Middle frontal gyrus (tissue), 1 donor: ENCODE results near the gene L1CAM.
A peak's percentile ranks its signal among the peaks of the same experiment; 100 is the strongest.

Source experiments
- DNase-seq: peaks from one replicate; pipeline ENCODE4 v3.0.0-alpha.2; 2015; ENCODE audit warnings: low spot score; ENCODE audit errors: extremely low spot score

Gene L1CAM

DNA sequence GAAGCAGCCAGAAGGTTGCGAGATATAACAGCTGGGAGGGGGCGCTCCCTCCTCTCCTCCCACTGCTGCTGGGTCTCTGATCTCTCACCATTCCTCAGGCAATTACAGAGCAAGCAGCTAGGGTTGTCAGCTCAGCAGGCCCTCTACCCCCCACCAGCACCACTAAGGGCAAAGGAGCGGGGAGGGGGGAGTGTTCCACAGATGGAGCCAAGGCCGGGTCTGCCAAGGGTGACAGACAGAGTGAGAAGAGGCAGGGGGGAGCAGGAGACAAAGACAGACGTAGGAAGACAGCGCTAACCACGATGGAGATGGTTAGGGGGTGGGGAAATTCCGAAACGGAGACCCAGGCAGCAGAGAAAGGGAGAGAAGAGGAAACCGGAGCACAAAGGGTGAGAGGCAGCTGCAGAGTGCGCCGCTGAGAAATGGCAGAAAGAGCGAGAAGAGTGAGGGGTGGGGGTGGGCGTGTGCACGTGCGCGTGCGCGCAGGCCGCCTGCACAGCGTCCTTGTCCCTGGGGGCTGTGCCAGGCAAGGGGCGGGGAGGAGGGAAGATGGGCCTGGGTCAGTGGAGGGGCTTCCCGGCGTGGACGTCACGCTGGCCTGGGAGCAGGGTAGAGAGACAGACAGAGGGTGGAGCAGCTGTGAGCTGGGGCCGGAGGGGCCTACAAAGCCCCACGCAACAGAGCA lies 6.9 kb downstream of the L1CAM start:
- no peak for DNase-seq

DNA sequence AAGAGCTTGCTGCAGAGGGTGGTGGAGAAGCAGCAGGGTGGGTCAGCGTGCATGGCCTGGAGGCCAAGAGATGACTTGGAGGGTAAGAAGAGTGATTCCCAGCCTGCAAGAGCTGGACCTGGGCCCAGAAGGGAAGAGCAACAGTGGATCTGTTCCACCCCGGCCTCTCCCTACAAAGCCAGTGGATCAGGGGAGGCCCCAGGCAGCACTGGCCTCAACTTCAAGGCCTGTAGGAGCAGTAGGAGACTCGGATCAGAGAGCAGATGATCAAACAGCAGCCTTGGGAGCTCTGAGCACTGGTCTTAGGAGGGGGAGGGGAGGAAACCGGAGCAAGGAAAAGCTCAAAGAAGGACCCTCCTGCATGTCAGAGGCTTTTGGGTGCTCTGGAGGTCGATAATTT lies 7.6 kb downstream of the L1CAM start:
- DNase-seq = no peak

DNA sequence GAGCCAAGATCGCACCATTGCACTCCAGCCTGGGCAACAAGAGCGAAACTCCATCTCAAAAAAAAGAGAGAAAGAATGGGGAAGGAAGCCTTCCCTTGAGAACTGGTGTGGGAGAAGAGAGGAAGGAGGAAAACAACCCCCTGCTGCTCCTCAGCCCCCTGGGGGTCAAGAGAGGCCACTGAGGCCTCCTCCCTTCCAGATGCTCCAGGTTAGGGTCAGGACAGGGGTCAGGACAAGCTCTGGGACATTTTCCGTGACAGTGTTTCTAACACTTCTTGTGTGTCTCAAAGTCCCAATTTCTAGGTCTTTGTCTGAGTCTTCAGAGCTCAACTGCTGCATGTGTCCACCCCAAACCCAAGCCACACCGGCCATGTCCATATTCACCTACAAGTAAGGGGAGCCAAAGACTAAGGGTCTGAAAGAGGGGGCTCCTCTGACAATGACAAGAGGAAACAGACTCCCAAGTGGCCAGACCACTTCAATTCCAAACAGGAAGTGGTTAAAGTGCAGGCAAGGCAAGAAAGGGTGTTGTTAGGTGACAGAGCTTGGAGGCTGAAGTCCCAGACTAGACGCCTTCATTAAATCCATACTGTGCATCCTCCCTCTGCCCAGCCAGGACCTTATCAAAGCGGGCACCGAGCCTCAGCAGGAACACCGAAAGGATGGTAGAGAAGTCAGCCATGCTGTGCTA lies 8.3 kb downstream of the L1CAM start:
- DNase-seq = no peak

DNA sequence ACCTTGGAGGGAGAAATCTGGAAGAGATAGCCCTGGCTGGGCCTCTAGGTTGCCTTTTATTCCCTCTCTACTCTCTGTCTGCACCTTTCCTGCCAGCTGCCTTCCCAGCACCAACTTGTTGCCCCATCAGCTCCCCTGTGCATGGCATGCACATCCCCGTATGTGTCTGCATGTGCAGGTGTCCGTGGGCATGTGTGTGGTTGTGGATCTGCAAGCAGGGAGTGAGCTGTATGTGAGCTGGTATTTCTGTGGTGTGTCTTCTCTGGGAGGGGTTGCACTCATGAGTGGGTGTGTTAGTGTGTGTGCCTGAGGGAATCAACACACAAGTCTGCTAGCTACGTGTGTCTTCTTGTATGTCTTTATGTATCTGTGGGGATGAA lies 9.9 kb downstream of the L1CAM start:
- DNase-seq = no peak

DNA sequence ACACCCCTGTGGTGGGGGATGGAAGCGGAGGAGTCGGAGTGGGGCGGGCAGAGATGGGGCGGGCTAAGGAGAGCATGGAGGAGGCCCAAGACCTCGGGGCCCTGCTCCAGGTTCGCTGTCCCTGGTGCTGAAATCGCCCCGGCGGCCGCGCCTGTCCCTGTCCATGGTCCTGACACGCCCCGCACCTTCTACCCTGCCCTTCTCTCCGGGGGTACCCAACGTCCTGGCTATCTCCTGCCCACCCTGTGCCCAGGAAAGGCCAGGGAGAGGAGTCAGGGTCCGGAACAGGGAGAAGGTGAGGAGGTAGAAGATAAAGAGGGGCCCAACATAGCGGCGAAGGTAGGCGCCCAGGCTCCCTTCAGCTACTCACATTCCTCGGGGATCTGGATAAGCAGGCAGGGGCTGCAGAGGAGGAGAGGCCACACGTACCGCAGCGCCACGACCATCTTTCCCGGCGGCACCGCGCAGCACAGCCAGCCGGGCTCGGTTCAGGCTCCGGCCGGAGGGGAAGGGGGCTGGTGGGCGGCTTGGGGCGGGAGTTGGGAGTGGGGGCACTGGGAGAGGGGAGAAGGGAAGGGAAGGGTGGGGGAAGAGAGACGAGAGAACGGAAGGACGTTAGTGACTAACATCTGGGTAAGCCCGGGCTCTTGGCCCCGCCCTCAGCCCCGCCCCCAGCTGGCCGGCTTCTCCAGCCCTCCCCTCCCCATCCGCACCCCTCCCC lies 10.4 kb downstream of the L1CAM start:
- DNase-seq = no peak

DNA sequence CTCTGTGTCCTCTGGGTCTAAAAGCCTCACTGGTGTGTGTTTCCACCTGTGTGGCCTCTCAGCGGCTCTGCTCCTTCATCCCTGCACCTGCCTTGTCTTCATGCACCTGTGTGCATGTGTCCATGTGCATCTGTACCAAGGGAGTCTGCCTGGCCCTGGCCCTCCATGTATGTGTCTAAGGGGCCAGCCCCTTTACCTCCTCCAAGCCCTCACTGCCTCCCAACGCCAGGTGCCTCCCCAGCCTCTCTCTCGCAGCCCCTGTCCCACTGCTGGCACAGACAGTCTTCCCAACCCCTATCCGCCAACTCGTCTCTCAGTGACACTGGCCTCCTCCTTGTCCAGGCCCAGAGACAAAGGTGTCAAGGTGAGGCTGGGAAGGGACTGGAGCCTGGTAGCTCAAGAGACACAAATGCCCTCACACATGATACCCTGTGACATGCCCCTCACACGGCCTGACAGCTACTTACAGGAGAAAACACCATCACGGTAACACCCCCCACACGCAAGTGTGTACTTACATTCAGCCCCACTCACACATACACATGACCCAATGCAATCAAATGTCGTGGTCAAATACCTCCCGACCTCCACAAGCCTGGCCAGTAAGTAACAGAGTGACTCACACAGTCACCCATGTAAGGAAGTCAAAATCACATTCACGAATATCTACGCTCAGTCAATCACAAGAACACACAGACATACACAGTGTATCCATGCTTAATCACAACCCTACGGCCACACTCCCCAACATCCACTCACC lies 11.4 kb downstream of the L1CAM start:
- no peak for DNase-seq

DNA sequence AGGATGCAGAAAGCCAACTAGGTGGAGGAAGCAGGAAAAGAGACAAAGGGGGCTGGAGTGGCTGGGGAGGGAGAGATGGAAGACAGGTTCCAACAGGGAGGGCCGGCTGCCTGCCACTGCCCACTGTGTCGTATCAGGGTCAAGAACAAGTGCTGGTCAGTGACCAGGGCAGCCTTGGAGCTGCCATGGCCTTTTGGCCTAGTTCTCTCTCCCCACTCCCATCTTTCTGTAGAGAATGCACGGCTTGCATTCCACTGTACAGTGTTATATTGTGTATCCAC lies 11.9 kb downstream of the L1CAM start:
- no peak for DNase-seq

DNA sequence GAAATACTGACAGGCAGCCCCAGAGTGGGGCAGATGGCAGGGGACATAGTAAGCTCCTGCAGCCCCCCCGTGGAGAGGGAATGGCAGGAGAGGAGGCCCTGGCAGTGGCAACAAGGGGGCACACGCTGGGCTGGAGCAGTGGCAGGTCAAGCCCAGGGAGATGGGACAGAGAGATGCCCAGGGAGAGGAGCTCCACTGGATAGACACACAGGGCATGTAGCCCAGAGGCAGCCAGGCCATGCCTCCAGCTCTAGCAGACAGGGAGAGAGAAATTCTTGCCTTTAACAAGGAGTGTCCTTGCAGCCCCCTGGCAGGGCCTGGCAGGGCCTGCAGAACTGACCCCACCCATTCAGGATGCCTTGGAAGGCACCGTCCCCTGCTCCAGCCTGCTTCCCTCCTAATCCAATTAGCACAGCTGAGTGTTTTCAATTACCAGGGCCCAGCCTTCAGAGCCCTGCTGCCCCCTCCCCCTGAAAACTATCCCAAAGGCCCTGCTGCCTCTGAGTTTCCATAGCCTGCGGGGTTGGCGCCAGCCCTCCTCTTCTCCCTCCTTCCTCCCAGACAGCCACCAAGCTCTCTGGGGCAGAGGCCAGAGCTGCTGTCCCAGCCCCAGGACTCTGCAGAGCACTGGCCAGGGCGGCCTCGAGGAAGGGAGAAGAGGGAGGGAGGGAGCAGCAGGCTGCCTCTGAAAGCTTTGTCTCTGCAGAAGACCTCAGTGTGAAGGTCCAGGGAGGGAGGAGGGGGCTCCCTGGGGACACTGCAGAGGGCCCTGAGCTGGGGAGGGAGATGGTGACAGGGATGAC lies 12.5 kb downstream of the L1CAM start:
- no peak for DNase-seq

DNA sequence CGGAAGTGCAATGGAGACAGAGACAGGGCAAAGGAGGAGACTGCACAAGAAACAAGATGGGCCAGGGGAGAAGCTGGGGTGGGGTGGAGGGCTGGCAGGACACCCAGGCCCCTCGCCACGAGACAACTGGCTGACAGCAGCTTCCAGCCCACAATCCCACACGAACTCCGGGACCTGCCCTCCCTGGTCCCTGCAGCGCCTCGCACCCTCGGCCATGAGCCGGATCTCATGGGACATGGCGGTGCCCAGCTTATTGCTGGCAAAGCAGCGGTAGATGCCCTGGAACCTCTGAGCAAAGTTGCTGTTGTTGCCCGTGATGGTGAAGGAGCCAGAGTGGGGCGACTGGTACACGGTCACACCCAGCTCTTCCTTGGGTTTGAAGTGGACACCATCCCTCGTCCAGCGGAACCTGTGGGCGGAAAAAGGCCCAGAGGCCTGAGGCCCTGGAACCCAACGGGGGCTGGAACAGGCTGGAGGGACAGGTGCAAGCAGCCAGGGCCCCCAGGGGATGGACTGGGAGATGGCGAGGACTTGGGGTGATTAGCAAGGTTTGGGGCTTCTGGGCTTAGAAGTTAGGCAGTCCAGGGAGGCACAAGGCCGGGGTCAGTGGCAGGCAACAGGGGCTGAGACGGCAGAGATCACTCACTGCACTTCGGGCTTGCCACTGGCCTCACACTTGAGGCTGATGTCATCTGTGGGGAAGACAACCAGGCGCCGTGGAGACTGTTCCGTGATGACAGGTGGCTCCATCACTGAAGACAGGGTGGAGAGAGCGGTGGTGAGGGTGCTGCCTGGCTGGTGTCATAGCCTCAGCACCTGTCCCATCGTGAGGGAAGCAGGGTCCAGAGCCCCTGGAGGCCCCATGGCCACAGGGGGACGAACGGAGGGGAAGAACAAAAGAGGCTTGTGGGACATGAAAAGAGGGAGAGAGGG lies 13.8 kb downstream of the L1CAM start:
- DNase-seq = no peak

DNA sequence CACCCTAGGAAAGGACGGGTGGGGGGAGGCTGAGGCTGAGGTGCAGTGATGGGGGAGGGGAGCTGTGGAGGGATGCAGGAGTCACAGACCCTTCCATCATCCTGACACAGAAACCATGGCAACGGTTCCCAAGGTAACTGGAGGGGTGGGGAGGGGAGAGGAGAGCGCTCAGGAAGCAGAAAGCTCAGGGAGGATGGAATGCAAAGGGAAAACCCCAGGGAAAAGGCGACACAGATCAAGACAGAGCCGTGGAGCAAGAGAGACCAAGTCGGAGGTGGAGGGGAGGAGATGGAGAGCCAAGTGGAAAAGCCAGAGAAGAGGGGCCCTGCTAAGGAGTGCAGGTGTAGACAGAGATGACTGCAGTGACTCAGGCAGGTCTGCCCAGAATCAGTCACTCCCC lies 14.5 kb downstream of the L1CAM start:
- DNase-seq = no peak

DNA sequence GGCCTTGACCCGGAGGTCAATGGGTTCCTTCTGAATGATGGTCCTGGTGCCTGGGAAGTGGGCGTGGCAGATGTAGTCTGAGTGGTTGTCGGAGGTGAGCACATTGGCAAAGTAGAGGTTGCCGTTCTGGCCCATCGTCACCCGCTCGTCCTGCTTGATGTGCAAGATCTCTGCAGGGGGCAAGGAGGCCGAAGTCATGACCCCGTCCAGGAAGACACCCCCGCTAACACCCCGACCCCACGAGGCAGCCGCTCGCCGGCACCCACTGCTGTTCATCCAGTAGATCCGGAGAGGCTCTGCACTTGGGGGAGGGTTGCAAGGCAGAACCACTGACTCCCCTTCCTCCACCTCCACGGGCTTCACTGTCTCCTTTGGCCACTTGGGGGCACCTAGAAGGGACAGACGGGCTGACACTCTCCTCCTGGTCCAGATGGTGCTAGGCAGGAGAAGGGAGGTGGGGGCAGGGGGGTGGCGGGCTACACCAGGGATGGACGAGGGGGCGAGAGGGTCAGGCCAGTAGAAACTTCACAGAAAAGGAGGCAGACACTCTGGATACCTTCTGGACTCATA lies 15.1 kb downstream of the L1CAM start:
- no peak for DNase-seq

DNA sequence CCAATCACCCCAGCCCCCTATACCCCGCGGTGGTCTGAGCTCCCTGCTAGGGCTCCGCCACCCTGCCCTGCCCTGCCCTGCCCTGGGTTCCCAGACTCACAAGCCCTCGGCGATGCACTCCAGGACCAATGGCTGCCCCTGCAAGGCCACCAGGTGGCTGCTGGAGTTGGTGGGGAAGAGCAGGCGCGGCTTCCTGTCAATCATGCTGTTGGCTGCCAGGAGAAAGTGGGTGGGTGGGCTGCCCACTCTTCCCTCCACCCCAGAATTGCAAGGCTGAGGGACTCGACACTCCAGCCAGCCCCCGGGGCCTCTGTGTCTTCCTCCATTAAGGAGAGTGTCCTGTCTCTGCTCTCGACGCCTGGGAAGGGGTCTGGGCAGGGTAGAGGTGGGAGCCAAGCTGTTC lies 15.7 kb downstream of the L1CAM start:
- DNase-seq = no peak

DNA sequence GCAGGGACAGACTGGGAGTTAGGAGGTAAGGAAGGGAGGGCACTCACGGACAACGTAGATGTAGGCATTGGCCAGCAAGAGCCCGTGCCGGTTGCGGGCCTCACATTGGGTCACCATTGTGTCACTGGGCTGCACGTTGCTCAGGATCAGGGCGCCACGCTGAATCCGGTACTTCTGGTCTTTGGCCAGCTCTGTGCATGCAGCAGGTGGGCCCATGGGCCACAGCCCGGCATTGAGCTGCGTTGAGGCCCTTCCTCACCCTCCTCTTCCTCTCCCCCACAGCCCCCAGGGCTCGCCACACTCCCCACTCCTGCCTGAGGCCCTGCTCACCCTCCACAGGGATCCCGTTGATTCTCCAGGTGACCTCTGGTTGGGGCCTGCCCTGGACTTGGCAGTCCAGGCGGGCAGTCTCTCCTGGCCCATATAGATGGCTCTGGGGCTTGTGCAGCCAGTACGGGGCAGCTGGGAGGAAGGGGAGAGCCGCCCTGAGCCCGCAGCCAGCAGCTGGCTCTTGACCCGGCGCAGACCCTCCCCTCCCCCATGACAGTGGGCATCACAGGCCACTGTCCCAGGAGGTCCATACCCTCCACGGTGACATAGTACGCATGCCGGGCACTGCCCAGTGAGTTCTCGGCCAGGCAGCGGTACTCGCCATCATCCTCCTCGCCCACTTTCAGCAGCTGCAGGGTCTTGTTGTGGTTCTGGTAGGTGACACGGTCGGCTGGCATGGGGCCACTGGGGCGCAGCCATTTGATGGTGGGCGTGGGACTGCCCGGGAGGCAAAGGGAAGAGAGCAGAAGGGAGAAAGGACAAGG lies 16.3 kb downstream of the L1CAM start:
- DNase-seq = no peak

DNA sequence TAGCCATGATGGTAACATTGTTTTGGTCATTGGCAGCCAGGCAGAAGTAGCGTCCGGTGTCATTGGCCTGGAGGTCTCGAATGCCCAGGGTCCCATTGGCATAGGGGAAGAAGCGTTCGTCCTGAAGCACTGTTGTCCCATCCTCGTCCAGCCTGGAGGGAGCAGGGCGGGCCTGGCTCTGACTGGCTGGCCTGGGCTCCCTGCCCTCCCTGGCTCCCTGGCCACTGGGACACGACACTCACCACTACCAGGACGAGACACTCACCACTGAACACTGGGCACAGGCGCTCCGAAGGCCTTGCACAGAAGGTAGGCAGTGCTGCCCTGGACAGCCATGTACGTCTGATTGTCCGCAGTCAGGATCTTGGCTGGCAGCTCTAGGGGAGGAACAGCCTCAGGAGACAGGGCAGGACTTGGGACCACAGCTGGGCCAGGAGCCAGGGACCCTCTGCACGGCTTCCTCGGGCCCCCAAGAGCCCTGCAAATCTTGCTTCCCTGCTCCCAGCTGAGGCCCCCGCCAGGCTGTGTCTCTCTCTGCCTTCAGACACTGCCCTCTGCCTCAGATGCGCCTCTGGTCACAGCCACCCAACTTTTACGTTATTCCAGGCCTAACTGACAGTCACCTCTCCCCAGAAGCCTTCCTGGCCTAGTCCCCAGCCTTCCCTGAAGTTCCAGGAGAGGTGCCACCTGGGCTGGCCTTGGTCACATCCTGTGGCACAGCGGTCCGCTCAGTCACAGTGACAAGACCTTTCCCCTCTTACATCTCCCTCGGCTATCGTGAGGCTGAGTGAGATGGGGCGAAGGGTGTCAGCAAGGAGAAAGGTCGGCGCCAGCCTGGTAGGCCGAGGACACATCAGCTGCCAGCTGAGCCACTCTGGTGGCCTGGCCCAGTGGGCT lies 17.1 kb downstream of the L1CAM start:
- no peak for DNase-seq

DNA sequence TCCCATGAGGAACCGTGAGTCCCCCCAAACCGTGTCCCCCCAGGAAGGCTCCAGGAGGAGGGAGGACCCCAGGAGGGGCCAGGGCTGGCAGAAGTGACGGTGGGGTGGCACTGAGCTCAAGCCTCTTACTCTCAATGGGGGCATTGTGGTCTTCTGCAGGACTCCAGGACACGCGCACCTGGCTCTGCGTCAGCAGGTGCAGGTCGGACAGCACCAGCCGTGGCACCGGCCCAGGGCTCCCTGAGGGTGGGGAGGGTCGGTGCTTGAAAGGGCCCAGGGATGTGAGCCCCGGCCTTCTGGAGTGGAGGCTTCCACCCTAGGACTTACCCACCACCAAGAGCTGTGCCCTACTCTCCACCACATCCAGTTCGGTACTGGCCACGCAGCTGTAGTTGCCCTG lies 18.3 kb downstream of the L1CAM start:
- no peak for DNase-seq

DNA sequence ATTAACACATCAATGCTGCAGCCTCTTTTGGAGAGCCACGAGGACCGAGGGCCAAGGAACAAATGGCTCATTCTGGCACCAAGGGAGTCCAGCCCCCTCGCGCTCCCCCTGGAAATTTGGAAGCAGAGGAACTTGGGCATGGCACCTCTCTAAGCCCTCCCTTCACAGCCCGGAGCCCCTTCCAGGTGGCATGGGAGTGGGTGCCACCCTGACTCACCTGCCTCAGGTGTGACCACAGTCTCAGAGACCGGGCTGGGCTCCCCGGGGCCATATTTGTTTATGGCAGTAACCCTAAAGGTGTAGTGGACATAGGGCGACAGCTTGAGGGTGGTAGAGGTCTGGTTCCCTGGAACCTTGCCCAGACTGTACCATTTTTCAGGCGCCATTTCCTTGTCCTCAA lies 18.8 kb downstream of the L1CAM start:
- DNase-seq = no peak

DNA sequence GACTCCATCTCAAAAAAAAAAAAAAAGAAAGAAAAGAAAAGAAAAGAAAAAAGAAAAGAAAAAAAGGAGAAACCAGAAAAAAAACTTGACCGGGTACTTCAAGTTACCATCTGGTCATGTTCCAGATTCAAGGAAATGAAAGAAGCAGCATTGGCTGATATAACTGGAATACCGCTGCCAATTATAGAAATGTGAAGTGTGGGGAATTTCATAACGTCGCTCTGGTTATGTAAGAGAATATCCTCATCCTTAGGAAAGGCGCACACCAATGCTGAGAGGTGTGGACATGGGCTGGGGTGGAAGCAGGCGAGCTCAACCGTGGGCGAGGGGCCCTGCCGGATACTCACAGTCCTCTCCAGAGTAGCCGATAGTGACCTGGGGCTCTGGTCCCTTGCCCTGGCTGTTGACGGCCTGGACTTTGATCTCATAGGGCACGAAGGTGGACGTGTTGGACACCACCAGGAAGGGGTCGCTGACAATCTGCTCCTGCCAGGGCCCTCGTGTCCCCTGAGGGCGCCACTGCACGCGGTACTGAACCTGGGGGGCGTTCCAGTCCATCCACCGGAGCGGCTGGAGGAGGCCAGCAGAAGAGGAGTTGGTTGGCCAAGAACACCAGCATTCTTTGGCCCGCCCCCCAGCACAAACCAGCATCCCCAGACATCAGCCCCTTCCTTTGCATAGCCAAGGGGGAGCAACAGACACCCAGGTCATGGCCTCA lies 19.5 kb downstream of the L1CAM start:
- DNase-seq = peak; percentile 13
